Activated naive CD4-positive, alpha-beta T cell treated with anti-CD3 and anti-CD28 coated beads for 36 hours (primary cell): ENCODE results near the gene ESF1. TPM values are rescaled to one million over a fixed set of nuclear protein-coding genes. Genes with fewer than 3 reads are reported as not detected.
"Not testable (repeated sequence)": the region's sequence is repeated elsewhere in the genome, so short reads cannot be mapped to it uniquely, and the experiment has no call there.

Experiments used
- CTCF ChIA-PET: fragments of 350-600 bp; sonication (Branson Sonifier 250); formaldehyde crosslinking; loops from one replicate; lab custom pipeline; 2021; ENCODE audit warnings: antibody characterized with exemption; lab: Charles Lee
- DNase-seq: peaks from one replicate; pipeline ENCODE4 v3.0.0-alpha.2; 2020
- H3K27ac Mint-ChIP-seq: one replicate; pipeline ENCODE4 v1.8.0; 2021; ENCODE audit warnings: mild to moderate bottlenecking, mixed read lengths
- H3K27me3 Mint-ChIP-seq: one replicate; pipeline ENCODE4 v1.8.0; 2021; ENCODE audit warnings: low read depth, mixed read lengths
- H3K36me3 Mint-ChIP-seq: one replicate; pipeline ENCODE4 v1.8.0; 2021; ENCODE audit warnings: low read depth, mixed read lengths
- H3K4me1 Mint-ChIP-seq: one replicate; pipeline ENCODE4 v1.8.0; 2021; ENCODE audit warnings: low read depth, mixed read lengths
- H3K4me3 Mint-ChIP-seq: one replicate; pipeline ENCODE4 v1.8.0; 2021; ENCODE audit warnings: mild to moderate bottlenecking, moderate library complexity, mixed read lengths
- H3K9me3 Mint-ChIP-seq: one replicate; pipeline ENCODE4 v1.8.0; 2021; ENCODE audit warnings: mixed read lengths
- intact Hi-C: fragments of 100-400 bp; cut with micrococcal nuclease; formaldehyde crosslinking; loops from one replicate; pipeline ENCODE4 v1.15.1; 2023
- total RNA-seq, 2 experiments: library from RNA; stranded (reverse); gene quantifications; one replicate each; pipeline ENCODE4 v1.2.3, GENCODE V29; 2021

Gene ESF1
- total RNA-seq, 2 experiments from 2014 or later = 14.5 TPM

- Mint-ChIP-seq H3K27ac (no peak overlapping the region), H3K27me3 (no peaks in the 10 kb centered on the region), H3K9me3 (no peaks in the 10 kb centered on the region), H3K4me1 (no peaks in the 10 kb centered on the region), H3K4me3 (no peak overlapping the region), H3K36me3 (peaks cover 20% of the 10 kb centered on the region)
- CTCF ChIA-PET = interaction anchor here (1.9 kb wide), 1 partner anchor 15 kb away, joined by 10 read pairs; no protein-coding TSS in a partner anchor
- intact Hi-C loops = no loop called here
- DNase-seq = no peak
Measured at GRCh38 chr20:13756551-13756950, 28.2 kb downstream of the ESF1 start.

- Mint-ChIP-seq H3K4me3 (no peak overlapping the region), H3K27me3 (no peaks in the 10 kb centered on the region), H3K9me3 (no peaks in the 10 kb centered on the region), H3K36me3 (peaks cover 28% of the 10 kb centered on the region), H3K27ac (no peak overlapping the region), H3K4me1 (no peaks in the 10 kb centered on the region)
- intact Hi-C loops = no loop called here
- no peak for DNase-seq
- CTCF ChIA-PET = interaction anchor here (1.1 to 1.9 kb wide), 3 partner anchors 12 to 16 kb away, joined by 3 to 10 read pairs (median 4); no protein-coding TSS in a partner anchor
Measured at GRCh38 chr20:13755809-13756208, 28.9 kb downstream of the ESF1 start.

DNA sequence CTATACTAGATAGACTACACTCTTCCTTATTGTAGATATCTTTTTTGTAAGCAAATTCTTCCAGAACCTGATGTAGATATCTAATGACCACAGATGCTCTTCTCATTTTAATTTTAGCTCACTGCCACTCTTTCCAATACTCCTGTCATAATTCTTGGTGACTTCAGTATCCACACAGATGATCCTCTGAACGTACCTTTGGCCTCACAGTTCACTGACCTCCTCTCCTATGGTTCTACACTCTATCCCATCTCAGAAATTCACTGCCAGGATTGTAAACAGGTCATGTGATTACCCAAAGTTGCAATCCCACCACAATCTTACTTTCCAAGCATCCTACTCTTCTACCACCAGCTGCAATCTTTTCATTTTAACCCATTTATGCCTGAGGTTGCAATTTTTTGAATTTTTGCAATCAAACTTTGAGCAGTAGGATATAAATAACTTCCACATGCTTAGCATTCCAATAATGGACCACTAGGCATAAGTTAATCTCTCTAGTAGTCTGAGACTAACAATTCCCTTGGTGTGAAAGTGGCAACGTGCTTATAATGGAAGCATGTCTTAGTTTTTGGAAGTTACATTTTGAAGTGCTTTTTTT is 31.2 kb downstream of the ESF1 start:
- intact Hi-C loops = no loop called here
- Mint-ChIP-seq H3K9me3 (no peaks in the 10 kb centered on the region), H3K27me3 (no peaks in the 10 kb centered on the region), H3K4me1 (no peaks in the 10 kb centered on the region), H3K36me3 (peaks cover 24% of the 10 kb centered on the region), H3K4me3 (no peak overlapping the region), H3K27ac (no peak overlapping the region)
- no peak for DNase-seq
- CTCF ChIA-PET = interaction anchor here (0.8 to 1.5 kb wide), 2 partner anchors 19 to 207 kb away, joined by 3 to 9 read pairs; no protein-coding TSS in a partner anchor

GRCh38 chr20:13749811-13750210 is 34.9 kb downstream of the ESF1 start:
- CTCF ChIA-PET = interaction anchor here (0.7 kb wide), 1 partner anchor 10 kb away, joined by 3 read pairs; no protein-coding TSS in a partner anchor
- Mint-ChIP-seq H3K36me3 (peaks cover 16% of the 10 kb centered on the region), H3K4me3 (no peak overlapping the region), H3K9me3 (no peaks in the 10 kb centered on the region), H3K27me3 (no peaks in the 10 kb centered on the region), H3K27ac (no peak overlapping the region), H3K4me1 (no peaks in the 10 kb centered on the region)
- DNase-seq = no peak
- intact Hi-C loops = no loop called here

GRCh38 chr20:13745784-13746183 is 38.9 kb downstream of the ESF1 start:
- H3K4me3 Mint-ChIP-seq = no peak overlapping the region
- H3K4me1 Mint-ChIP-seq = peaks cover 13% of the 10 kb centered on the region
- CTCF ChIA-PET = interaction anchor here (0.7 kb wide), 1 partner anchor 26 kb away, joined by 3 read pairs; no protein-coding TSS in a partner anchor
- H3K27me3 Mint-ChIP-seq = no peaks in the 10 kb centered on the region
- no peak overlapping the region for H3K27ac Mint-ChIP-seq
- no peak for DNase-seq
- peaks cover 8% of the 10 kb centered on the region for H3K9me3 Mint-ChIP-seq
- H3K36me3 Mint-ChIP-seq = peaks cover 42% of the 10 kb centered on the region
- intact Hi-C loops = no loop called here

DNA sequence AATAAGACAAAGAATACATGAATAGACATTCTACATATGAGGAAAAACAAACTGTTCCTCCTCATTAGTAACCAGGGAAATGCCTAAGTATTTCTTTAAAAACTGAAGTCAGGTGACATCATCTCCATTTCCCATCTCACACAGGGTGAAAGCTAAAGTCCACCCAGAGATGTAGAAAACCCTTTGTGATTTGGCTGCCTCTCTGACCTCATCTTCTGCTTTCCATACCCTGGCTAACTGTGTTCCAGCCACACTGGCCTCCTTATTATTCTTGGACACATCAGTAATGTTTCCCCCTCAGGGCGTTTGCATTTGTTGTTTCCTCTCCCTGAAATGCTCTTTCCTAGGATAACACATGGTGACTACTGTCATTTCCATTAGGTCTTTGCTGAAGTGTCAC is 40.4 kb downstream of the ESF1 start:
- peaks cover 14% of the 10 kb centered on the region for H3K9me3 Mint-ChIP-seq
- H3K27ac Mint-ChIP-seq = no peak overlapping the region
- H3K36me3 Mint-ChIP-seq = peaks cover 50% of the 10 kb centered on the region
- intact Hi-C loops = no loop called here
- DNase-seq = no peak
- no peak overlapping the region for H3K4me3 Mint-ChIP-seq
- peaks cover 20% of the 10 kb centered on the region for H3K4me1 Mint-ChIP-seq
- CTCF ChIA-PET = no interaction called here
- H3K27me3 Mint-ChIP-seq = no peaks in the 10 kb centered on the region

GRCh38 chr20:13741879-13742278 is 42.8 kb downstream of the ESF1 start:
- Mint-ChIP-seq H3K9me3 (peaks cover 14% of the 10 kb centered on the region), H3K4me3 (no peak overlapping the region), H3K36me3 (peaks cover 66% of the 10 kb centered on the region), H3K27ac (no peak overlapping the region), H3K4me1 (peaks cover 22% of the 10 kb centered on the region), H3K27me3 (no peaks in the 10 kb centered on the region)
- CTCF ChIA-PET = interaction anchor here (0.7 to 0.9 kb wide), 2 partner anchors 46 to 208 kb away, joined by 3 to 4 read pairs; no protein-coding TSS in a partner anchor
- DNase-seq = no peak
- intact Hi-C loops = no loop called here

GRCh38 chr20:13739731-13740649 is 44.7 kb downstream of the ESF1 start:
- CTCF ChIA-PET = interaction anchor here (0.6 to 1.6 kb wide), 3 partner anchors 10 to 126 kb away, joined by 3 read pairs; no protein-coding TSS in a partner anchor
- no peaks in the 10 kb centered on the region for H3K27me3 Mint-ChIP-seq
- no peak overlapping the region for H3K27ac Mint-ChIP-seq
- H3K36me3 Mint-ChIP-seq = peaks cover 62% of the 10 kb centered on the region
- H3K9me3 Mint-ChIP-seq = peaks cover 14% of the 10 kb centered on the region
- peaks cover 22% of the 10 kb centered on the region for H3K4me1 Mint-ChIP-seq
- H3K4me3 Mint-ChIP-seq = no peak overlapping the region
- intact Hi-C loops = no loop called here
- DNase-seq = no peak

DNA sequence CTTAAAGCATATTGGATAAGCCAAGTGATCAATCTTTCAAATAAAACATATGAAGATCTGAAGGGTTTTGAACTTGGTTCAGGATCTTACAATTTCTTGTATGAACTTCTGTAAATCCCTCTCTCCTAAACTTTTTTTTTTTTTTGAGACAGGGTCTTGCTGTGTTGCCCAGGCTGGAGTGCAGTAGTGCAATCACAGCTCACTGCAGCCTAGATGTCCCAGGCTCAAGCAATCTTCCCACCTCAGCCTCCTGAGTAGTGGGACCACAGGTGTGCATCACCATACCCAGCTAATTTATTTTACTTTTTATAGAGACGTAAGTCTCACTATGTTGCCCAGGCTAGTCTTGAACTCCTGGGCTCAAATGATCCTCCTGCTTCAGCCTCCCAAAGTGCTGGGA is 46.5 kb downstream of the ESF1 start:
- CTCF ChIA-PET, H3K27me3 Mint-ChIP-seq, H3K27ac Mint-ChIP-seq, H3K4me3 Mint-ChIP-seq, intact Hi-C loops, DNase-seq: not testable (repeated sequence)
- peaks cover 22% of the 10 kb centered on the region for H3K4me1 Mint-ChIP-seq
- H3K9me3 Mint-ChIP-seq = peaks cover 14% of the 10 kb centered on the region
- peaks cover 63% of the 10 kb centered on the region for H3K36me3 Mint-ChIP-seq

DNA sequence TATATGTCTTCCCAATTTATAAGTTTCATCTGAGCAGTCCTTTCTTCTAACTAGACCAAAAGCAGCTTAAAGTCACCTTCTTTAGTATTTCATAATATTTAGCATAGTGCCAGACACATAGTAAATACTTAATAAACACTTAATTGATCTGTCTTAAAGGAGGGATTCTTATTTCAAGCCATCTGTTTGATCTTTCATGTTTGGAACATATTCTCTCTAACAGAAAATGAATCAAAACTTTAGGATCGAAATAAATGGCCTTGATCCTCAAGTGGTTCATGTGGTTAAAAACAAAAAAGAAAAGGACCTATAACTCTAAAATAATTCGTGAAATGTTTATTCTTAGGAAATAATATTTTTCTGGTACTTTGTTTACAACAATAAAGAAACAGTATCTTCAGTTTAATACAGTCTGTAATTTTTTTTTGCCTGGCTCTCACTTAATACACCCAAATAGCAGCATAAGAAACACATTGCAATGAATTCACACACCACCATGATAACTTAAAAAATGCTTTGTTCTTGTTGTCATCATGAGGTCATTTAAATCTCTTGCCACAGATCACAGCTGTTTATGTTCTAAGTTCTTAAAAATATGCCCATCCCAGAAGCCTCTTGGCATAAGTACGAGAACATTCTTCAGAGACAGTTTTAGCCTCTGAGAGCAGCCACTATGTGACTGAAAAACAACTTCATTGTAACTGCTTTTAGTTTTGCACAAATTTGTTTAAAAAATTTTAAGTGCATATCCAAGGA is 48.1 kb downstream of the ESF1 start:
- intact Hi-C loops = no loop called here
- Mint-ChIP-seq H3K36me3 (peaks cover 59% of the 10 kb centered on the region), H3K27me3 (no peaks in the 10 kb centered on the region), H3K4me1 (peaks cover 16% of the 10 kb centered on the region), H3K9me3 (peaks cover 12% of the 10 kb centered on the region), H3K4me3 (no peak overlapping the region), H3K27ac (no peak overlapping the region)
- no peak for DNase-seq
- CTCF ChIA-PET = interaction anchor here (0.6 to 1.3 kb wide), 2 partner anchors 12 to 35 kb away, joined by 3 read pairs; no protein-coding TSS in a partner anchor

DNA sequence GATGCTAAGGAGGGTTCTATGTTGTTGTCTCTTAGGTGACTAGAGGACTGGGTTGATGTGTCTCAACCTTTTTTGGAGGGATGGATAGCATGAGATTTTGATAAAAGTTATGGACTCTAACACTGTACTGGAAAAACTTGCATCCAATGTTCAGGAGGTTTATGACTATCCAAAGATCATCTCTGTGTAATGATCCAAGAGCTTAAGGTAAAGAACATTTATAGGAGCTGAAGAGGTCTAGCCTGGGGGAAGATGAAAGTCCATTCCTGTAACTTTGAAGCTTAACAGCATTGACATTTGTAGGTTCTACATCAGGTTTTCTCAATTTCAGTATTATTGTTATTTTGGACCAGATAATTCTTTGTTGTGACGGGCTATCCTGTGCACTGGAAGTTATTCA is 48.9 kb downstream of the ESF1 start:
- intact Hi-C loops = no loop called here
- DNase-seq = no peak
- CTCF ChIA-PET = interaction anchor here (0.6 to 1.3 kb wide), 2 partner anchors 36 to 185 kb away, joined by 3 read pairs; no protein-coding TSS in a partner anchor
- no peak overlapping the region for H3K27ac Mint-ChIP-seq
- H3K36me3 Mint-ChIP-seq = peaks cover 56% of the 10 kb centered on the region
- H3K4me1 Mint-ChIP-seq = peaks cover 9% of the 10 kb centered on the region
- H3K27me3 Mint-ChIP-seq = no peaks in the 10 kb centered on the region
- no peak overlapping the region for H3K4me3 Mint-ChIP-seq
- H3K9me3 Mint-ChIP-seq = peaks cover 6% of the 10 kb centered on the region

DNA sequence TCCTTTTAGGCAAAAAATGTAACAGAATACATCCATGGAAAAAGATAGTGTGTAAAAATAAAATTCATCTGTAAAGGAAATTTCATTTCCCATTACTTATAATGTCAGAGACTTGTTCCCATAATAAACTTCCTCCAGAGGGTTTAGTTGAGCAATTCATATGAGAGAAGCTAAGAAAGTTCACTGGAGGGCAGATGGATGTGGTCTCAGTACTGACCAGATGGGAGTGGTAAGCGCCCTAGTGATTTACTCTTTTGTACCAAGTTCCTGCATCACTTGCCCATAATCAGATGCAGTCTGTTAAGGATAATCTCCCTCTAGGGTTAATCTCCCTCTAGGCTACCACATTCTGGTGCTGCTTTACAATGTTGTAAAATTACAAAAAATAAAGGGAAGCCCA is 61.7 kb downstream of the ESF1 start:
- DNase-seq = no peak
- CTCF ChIA-PET = no interaction called here
- no peaks in the 10 kb centered on the region for H3K9me3 Mint-ChIP-seq
- H3K36me3 Mint-ChIP-seq = peaks cover 22% of the 10 kb centered on the region
- intact Hi-C loops = no loop called here
- no peak overlapping the region for H3K4me3 Mint-ChIP-seq
- peaks cover 3% of the 10 kb centered on the region for H3K4me1 Mint-ChIP-seq
- no peaks in the 10 kb centered on the region for H3K27me3 Mint-ChIP-seq
- H3K27ac Mint-ChIP-seq = no peak overlapping the region
